OCI-LY3 (cell line): ENCODE data around the gene ZFAND2A.
"Not testable (repeated sequence)": the region's sequence is repeated elsewhere in the genome, so short reads cannot be mapped to it uniquely, and the experiment has no call there.

Experiments
- H2AFZ ChIP-seq: fragments of 200-600, 300-600 bp; shearing (Covaris generic); 2 replicates; pipeline ENCODE4 v1.6.0; 2014; ENCODE audit warnings: antibody characterized with exemption, low read depth, low read length
- H3K27ac ChIP-seq: fragments of 200-600, 300-600 bp; sonication (generic); 2 replicates; pipeline ENCODE4 v1.5.1; 2014; ENCODE audit warnings: mild to moderate bottlenecking, low read length, moderate library complexity, mixed read lengths
- H3K27me3 ChIP-seq: fragments of 200-600, 300-600 bp; sonication (generic); 2 replicates; pipeline ENCODE4 v1.6.1; 2014; ENCODE audit warnings: low read depth, low read length, mixed read lengths
- H3K36me3 ChIP-seq: fragments of 200-600, 300-600 bp; sonication (generic); replicated peaks from 2 replicates; pipeline ENCODE3; 2014; ENCODE audit warnings: low read depth, low read length, mixed read lengths
- H3K4me1 ChIP-seq: fragments of 300-600, 200-600 bp; sonication (generic); 2 replicates; pipeline ENCODE4 v1.6.1; 2014; ENCODE audit warnings: low read length, mixed read lengths
- H3K4me2 ChIP-seq: fragments of 200-600, 300-600 bp; sonication (generic); 2 replicates; pipeline ENCODE4 v1.6.1; 2014; ENCODE audit warnings: low read length, mixed read lengths
- H3K4me3 ChIP-seq: fragments of 300-600, 200-600 bp; sonication (generic); 2 replicates; pipeline ENCODE4 v1.5.1; 2014; ENCODE audit warnings: antibody characterized with exemption, mild to moderate bottlenecking, low read length, moderate library complexity
- H3K79me2 ChIP-seq: fragments of 300-600, 200-600 bp; shearing (Covaris generic); 2 replicates; pipeline ENCODE4 v1.6.1; 2014; ENCODE audit warnings: mild to moderate bottlenecking, low read length, mixed read lengths
- H3K9ac ChIP-seq: fragments of 300-600, 200-600 bp; shearing (Covaris generic); 2 replicates; pipeline ENCODE4 v1.6.0; 2014; ENCODE audit warnings: mild to moderate bottlenecking, low read length, moderate library complexity
- H3K9me3 ChIP-seq: fragments of 200-600, 300-600 bp; shearing (Covaris generic); 2 replicates; pipeline ENCODE4 v1.6.1; 2014; ENCODE audit warnings: low read length, mixed read lengths; ENCODE audit not compliant: insufficient read depth
- H4K20me1 ChIP-seq: fragments of 200-600, 300-600 bp; sonication (generic); 2 replicates; pipeline ENCODE4 v1.6.1; 2016; ENCODE audit warnings: low read length, mixed read lengths; ENCODE audit not compliant: insufficient read depth
- CTCF ChIP-seq: fragments of 200-600, 300-600 bp; sonication (generic); IDR thresholded peaks from 2 replicates; pipeline ENCODE4 v1.5.1; 2014; ENCODE audit warnings: antibody characterized with exemption, low read length, low read depth
- EZH2phosphoT487 ChIP-seq: fragments of 200-600 bp; shearing (Covaris generic); IDR thresholded peaks from 2 replicates; pipeline ENCODE4 v1.6.1; 2018; ENCODE audit warnings: antibody characterized with exemption, mixed run types, low read depth

Gene ZFAND2A

GRCh38 chr7:1159891-1160669 lies at the start of gene ZFAND2A:
Gene ZFAND2A, minus strand, starts transcription at chr7:1160196. Its CDS starts 1,984 bp downstream, at chr7:1158212.
- H3K9me3 ChIP-seq: no peaks in the 10 kb centered on the region
- H3K79me2 ChIP-seq: peaks cover 35% of the 10 kb centered on the region
- H3K9ac ChIP-seq: peak within 1 kb of the TSS; percentile 99
- TF ChIP-seq EZH2phosphoT487 (no peak), CTCF (no peak)
- H3K27ac ChIP-seq: peak within 1 kb of the TSS; percentile 66
- H3K4me1 ChIP-seq: peaks cover 6% of the 10 kb centered on the region; the same call in 1 of the 2 replicates
- peak within 1 kb of the TSS; percentile 98 for H3K4me3 ChIP-seq
- peak within 1 kb of the TSS; percentile 87 for H3K4me2 ChIP-seq
- H3K27me3 ChIP-seq: no peaks in the 10 kb centered on the region
- H2AFZ ChIP-seq: no peak within 1 kb of the TSS
- no peaks in the 10 kb centered on the region for H3K36me3 ChIP-seq
- no peaks in the 10 kb centered on the region for H4K20me1 ChIP-seq

GRCh38 chr7:1209097-1209496 lies 49.1 kb upstream of the ZFAND2A start:
- H3K27ac ChIP-seq: no peak overlapping the region

GRCh38 chr7:1205742-1206141 lies 45.7 kb upstream of the ZFAND2A start:
- not testable (repeated sequence) for H3K4me2 ChIP-seq, H3K9ac ChIP-seq, H3K4me1 ChIP-seq, H3K27ac ChIP-seq, H2AFZ ChIP-seq, H3K27me3 ChIP-seq, H3K4me3 ChIP-seq, H4K20me1 ChIP-seq, H3K9me3 ChIP-seq, H3K36me3 ChIP-seq, H3K79me2 ChIP-seq

More at GRCh38 chr7:1209097-1209496, 49.1 kb upstream of the ZFAND2A start:
- Histone ChIP-seq H3K4me3 (no peak overlapping the region), H2AFZ (no peak overlapping the region), H3K4me2 (no peak overlapping the region), H3K36me3 (no peaks in the 10 kb centered on the region), H4K20me1 (no peaks in the 10 kb centered on the region), H3K79me2 (no peaks in the 10 kb centered on the region), H3K9ac (no peak overlapping the region), H3K27me3 (no peaks in the 10 kb centered on the region), H3K9me3 (no peaks in the 10 kb centered on the region), H3K4me1 (no peaks in the 10 kb centered on the region)
- TF ChIP-seq EZH2phosphoT487: no peak
- TF ChIP-seq CTCF: no peak

- H3K9ac ChIP-seq: no peak overlapping the region
- no peaks in the 10 kb centered on the region for H3K27me3 ChIP-seq
- no peaks in the 10 kb centered on the region for H3K9me3 ChIP-seq
- TF ChIP-seq EZH2phosphoT487 (no peak), CTCF (no peak)
- H3K4me1 ChIP-seq: no peaks in the 10 kb centered on the region
- no peak overlapping the region for H2AFZ ChIP-seq
- no peaks in the 10 kb centered on the region for H3K79me2 ChIP-seq
- no peak overlapping the region for H3K27ac ChIP-seq
- H4K20me1 ChIP-seq: no peaks in the 10 kb centered on the region
- no peak overlapping the region for H3K4me2 ChIP-seq
- H3K36me3 ChIP-seq: no peaks in the 10 kb centered on the region
- H3K4me3 ChIP-seq: no peak overlapping the region
These were observed 44.6 kb upstream of the ZFAND2A start for GRCh38 chr7:1204460-1205140.

- not testable (repeated sequence) for H3K9me3 ChIP-seq, H3K4me2 ChIP-seq, H3K27ac ChIP-seq, H3K27me3 ChIP-seq, H3K79me2 ChIP-seq, H2AFZ ChIP-seq, H3K4me1 ChIP-seq, H3K9ac ChIP-seq, H4K20me1 ChIP-seq, H3K4me3 ChIP-seq, H3K36me3 ChIP-seq
These were observed 42.9 kb upstream of the ZFAND2A start for GRCh38 chr7:1202914-1203313.
